Adrenal gland (tissue), 5 donors: ENCODE measurements around the gene CYSRT1.

ENCODE experiments used
- CTCF ChIP-seq, 6 experiments: fragments of 450-650 bp in 4 of 6; fragments of 200-600 bp in 2 of 6; sonication (generic) in 1 of 6; IDR thresholded peaks; 1 replicate in 5 of 6; 2 replicates in 1 of 6; pipeline versions ENCODE4 v1.5.1 to v1.8.0; 2016 to 2021; ENCODE audit warnings: antibody characterized with exemption in 6 of 6, mild to moderate bottlenecking in 2 of 6, moderate library complexity in 1 of 6
- POLR2A ChIP-seq, 2 donors: fragments of 450-650 bp; IDR thresholded peaks; one replicate each; pipeline ENCODE4 v1.6.1; 2017; ENCODE audit warnings: antibody characterized with exemption in 2 of 2, mild to moderate bottlenecking in 2 of 2, moderate library complexity in 1 of 2
- donor health status: DM: no; HTN: no; CAD: no.

- TF ChIP-seq CTCF (IDR thresholded peaks at IDR 0.05) (no peak), POLR2A (IDR thresholded peaks at IDR 0.05) (no peak)
Observed at GRCh38 chr9:137250329-137251193, 25.6 kb downstream of the CYSRT1 start.
